NCI-H2081 treated with DMSO at 0.1 percent for 48 hours (cell line): ENCODE data around the gene NUP62CL.
"Not testable (repeated sequence)": the region's sequence is repeated elsewhere in the genome, so short reads cannot be mapped to it uniquely, and the experiment has no call there.

Experiments used
- DNase-seq: peaks from one replicate; lab custom pipeline; 2025; lab: John Stamatoyannopoulos, UW

Gene NUP62CL, protein sequence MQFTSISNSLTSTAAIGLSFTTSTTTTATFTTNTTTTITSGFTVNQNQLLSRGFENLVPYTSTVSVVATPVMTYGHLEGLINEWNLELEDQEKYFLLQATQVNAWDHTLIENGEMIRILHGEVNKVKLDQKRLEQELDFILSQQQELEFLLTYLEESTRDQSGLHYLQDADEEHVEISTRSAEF

GRCh38 chrX:107205770-107206696 lies at the start of gene NUP62CL, which contains the start of gene DNAAF6:
TSS of gene NUP62CL (minus strand) at chrX:107206433. CDS start at chrX:107175146, 31,287 bp downstream.
TSS of gene DNAAF6 (plus strand) at chrX:107206611. CDS start at chrX:107212876, 6,265 bp downstream.
- peak; percentile 43 for DNase-seq

GRCh38 chrX:107228486-107228819 lies 22.2 kb upstream of the NUP62CL start:
- no peak for DNase-seq

DNA sequence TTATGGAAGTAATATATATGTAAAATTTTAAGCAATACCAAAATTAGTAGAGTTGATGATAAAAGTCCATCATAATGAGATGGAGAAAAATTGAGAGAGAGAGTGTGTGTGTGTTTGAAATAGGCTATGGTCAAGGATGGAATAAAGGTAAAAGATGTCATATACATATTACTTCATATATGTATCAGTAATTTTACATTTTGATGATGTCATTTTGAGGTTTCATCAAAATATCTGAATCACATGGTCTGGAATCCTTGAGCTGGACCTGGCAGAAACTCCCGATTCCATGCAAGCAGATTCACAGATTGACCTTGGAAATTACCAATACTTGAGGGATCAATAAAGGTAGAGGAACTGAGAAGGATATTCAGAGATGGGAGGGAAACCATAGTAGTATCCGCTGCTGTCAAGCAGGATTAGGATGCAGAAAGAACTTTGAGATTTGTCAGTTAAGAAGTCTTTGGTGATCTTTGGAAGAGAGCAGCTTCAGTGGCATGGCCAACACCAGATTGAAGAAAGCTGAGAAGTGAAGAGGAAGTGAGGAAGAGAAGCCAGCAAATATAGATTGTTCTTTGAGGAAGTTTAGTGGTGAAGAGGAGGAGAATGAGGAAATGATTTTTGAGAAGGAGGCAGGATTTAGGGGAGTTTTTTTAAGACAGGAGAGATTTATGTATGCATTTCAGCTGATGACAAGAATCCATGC lies 21.7 kb upstream of the NUP62CL start:
- no peak for DNase-seq

- no peak for DNase-seq
Measured at GRCh38 chrX:107226757-107227156, 20.5 kb upstream of the NUP62CL start.

DNA sequence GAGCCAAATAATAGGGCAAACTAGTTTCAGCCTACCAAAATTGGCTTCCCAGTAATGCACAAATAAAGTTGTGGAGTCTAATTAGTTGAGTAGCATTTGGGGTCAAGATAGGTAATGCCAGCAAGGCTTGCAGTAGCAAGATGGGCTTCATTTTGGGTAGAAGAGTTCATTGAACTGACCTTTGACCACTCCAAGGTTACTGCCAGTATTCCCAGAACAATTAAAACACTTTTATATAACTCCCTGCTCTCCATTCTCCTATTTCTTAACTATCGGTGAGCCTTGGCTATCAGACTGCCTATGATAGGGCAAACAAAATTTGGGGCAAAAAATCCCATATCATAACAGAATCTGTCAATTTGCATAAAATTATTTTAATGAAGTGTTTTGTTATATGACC lies 7.2 kb upstream of the NUP62CL start:
- no peak for DNase-seq

- DNase-seq = no peak
Measured at GRCh38 chrX:107207943-107208342, 1.7 kb upstream of the NUP62CL start.

DNA sequence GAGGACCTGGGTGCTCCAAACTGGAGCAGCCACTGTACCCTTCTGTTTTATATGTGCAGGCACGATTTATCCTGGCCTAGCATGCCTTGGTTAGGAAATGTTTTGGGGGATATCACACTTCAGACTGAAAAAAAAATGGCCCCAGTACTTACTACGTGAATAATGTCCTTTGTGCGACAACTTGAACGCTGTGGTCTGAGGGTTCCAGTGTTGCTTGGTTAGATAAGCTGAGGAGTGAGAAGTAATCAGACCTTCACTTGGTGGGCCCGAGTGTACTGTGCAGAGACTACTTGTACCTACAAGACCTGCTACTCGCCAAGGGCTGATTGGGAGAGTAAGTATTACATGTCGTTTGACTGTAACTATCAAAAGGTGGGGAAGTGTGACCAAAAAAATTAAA lies 856 bp upstream of the NUP62CL start:
- no peak for DNase-seq

- DNase-seq = no peak
Measured at GRCh38 chrX:107206697-107207065, 448 bp upstream of the NUP62CL start.

GRCh38 chrX:107204068-107204605 lies 2.1 kb downstream of the NUP62CL start:
- no peak for DNase-seq

DNA sequence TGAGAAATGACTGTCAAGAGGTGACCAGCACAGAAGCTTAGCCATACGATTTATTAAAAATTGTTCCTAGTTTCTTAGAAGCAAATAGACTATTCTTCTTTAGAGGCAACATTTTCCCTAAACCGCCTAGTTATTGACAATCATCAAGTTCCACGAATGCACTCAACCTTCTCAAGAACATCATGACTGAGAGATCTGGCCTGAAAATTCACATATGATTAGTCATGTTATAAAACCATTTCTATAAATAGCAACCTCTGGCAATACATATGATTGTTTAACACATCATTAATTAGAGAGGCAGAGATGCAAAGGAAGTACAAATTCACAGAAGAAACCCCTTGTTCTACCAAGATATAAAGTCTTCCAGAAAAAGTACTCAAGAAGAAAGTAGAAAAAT lies 6.7 kb downstream of the NUP62CL start:
- DNase-seq = no peak

- DNase-seq = not testable (repeated sequence)
Measured at GRCh38 chrX:107198074-107198473, 8.2 kb downstream of the NUP62CL start.

DNA sequence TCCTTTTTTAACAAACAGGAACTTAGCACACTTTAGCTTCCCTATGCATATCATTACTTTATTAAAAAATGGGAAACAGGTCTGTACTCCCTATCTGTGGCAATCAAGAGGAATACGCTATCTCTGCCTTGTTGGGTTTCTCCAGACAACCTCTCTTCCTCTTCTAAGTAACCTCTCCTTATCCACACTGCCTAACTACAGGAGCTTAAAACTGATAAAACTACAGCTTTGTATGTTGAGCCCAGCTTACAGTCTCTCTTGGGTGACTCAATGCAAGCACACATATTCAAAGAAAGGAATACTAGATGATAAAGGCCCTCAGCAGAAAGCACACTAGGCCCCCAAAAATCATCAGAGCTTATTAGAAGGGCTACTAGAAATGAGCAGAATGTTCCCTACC lies 8.9 kb downstream of the NUP62CL start:
- DNase-seq = no peak

DNA sequence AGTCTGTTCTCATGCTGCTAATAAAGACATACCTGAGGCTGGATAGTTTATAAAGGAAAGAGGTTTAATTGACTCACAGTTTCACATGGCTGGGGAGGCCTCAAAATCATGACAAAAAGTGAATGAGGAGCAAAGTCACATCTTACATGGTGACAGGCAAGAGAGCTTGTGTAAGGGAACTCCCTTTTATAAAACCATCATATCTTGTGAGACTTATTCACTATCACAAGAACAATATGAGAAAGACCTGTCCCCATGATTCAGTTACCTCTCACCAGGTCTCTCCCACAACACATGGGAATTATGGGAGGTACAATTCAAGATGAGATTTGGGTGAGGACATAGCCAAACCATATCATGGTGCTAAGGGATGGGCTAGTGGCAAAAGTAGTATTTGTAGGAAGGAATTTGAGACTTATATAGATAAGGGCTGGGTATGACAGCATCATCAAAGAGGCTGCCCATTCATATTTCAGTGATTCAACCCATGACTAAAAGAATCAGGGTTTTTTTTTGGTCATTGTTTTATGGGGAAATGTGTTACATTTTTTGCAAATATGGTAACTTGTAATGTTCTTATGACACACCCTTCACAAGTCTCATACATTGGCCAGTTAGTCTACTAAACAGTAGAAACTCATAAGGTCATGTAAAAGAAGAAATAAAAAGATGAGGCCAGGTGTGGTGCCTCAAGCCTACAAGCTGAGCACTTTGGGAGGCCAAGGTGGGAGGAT lies 34.7 kb downstream of the NUP62CL start:
- DNase-seq = no peak

DNA sequence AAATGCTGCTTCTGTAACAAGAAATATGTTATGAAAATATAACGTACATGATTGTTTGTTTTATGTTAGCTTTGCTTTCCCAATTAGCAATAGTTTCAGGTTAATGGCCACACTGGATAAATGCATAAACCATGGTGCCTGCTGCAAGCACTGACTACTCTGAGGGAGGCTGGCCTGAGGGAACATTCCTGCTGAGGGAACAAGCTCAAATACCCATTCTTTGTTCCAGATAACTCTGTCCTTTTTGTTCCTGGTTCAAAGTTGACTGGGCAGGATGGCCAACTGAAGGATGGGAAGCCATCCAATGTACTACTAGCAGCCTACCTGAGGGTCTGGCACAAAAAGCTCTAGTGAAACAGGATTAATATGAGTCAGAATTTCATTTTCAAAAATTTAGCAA lies 37.5 kb downstream of the NUP62CL start:
- no peak for DNase-seq

GRCh38 chrX:107168257-107168656 lies 38.0 kb downstream of the NUP62CL start:
- DNase-seq = no peak

GRCh38 chrX:107167163-107167921 lies 38.9 kb downstream of the NUP62CL start:
- no peak for DNase-seq

DNA sequence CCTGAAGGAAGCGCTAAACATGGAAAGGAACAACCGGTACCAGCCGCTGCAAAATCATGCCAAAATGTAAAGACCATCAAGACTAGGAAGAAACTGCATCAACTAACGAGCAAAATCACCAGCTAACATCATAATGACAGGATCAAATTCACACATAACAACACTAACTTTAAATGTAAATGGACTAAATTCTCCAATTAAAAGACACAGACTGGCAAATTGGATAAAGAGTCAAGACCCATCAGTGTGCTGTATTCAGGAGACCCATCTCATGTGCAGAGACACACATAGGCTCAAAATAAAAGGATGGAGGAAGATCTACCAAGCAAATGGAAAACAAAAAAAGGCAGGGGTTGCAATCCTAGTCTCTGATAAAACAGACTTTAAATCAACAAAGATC lies 48.6 kb downstream of the NUP62CL start:
- not testable (repeated sequence) for DNase-seq

DNA sequence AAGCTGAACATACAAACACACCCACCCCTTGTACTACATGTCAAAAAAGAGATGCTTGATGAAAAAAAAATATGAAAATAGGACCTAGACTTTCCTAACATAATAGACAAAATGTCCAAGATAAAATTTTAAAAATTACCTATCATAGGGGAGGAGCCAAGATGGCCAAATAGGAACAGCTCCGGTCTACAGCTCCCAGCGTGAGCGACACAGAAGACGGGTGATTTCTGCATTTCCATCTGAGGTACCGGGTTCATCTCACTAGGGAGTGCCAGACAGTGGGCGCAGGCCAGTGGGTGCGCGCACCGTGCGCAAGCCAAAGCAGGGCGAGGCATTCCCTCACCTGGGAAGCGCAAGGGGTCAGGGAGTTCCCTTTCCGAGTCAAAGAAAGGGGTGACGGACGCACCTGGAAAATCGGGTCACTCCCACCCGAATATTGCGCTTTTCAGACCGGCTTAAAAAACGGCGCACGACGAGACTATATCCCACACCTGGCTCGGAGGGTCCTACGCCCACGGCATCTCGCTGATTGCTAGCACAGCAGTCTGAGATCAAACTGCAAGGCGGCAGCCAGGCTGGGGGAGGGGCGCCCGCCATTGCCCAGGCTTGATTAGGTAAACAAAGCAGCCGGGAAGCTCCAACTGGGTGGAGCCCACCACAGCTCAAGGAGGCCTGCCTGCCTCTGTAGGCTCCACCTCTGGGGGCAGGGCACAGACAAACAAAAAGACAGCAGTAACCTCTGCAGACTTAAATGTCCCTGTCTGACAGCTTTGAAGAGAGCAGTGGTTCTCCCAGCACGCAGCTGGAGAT lies 50.4 kb downstream of the NUP62CL start:
- DNase-seq = not testable (repeated sequence)

GRCh38 chrX:107154787-107155620 lies 51.2 kb downstream of the NUP62CL start:
- DNase-seq = no peak
